OCI-LY3 (cell line): Measurements from ENCODE around the gene IRF6.

Experiments
- H2AFZ ChIP-seq: fragments of 200-600, 300-600 bp; shearing (Covaris generic); 2 replicates; pipeline ENCODE4 v1.6.0; 2014; ENCODE audit warnings: antibody characterized with exemption, low read depth, low read length
- H3K27ac ChIP-seq: fragments of 200-600, 300-600 bp; sonication (generic); 2 replicates; pipeline ENCODE4 v1.5.1; 2014; ENCODE audit warnings: mild to moderate bottlenecking, low read length, moderate library complexity, mixed read lengths
- H3K27me3 ChIP-seq: fragments of 200-600, 300-600 bp; sonication (generic); 2 replicates; pipeline ENCODE4 v1.6.1; 2014; ENCODE audit warnings: low read depth, low read length, mixed read lengths
- H3K36me3 ChIP-seq: fragments of 200-600, 300-600 bp; sonication (generic); replicated peaks from 2 replicates; pipeline ENCODE3; 2014; ENCODE audit warnings: low read depth, low read length, mixed read lengths
- H3K4me1 ChIP-seq: fragments of 300-600, 200-600 bp; sonication (generic); 2 replicates; pipeline ENCODE4 v1.6.1; 2014; ENCODE audit warnings: low read length, mixed read lengths
- H3K4me2 ChIP-seq: fragments of 200-600, 300-600 bp; sonication (generic); 2 replicates; pipeline ENCODE4 v1.6.1; 2014; ENCODE audit warnings: low read length, mixed read lengths
- H3K4me3 ChIP-seq: fragments of 300-600, 200-600 bp; sonication (generic); 2 replicates; pipeline ENCODE4 v1.5.1; 2014; ENCODE audit warnings: antibody characterized with exemption, mild to moderate bottlenecking, low read length, moderate library complexity
- H3K79me2 ChIP-seq: fragments of 300-600, 200-600 bp; shearing (Covaris generic); 2 replicates; pipeline ENCODE4 v1.6.1; 2014; ENCODE audit warnings: mild to moderate bottlenecking, low read length, mixed read lengths
- H3K9ac ChIP-seq: fragments of 300-600, 200-600 bp; shearing (Covaris generic); 2 replicates; pipeline ENCODE4 v1.6.0; 2014; ENCODE audit warnings: mild to moderate bottlenecking, low read length, moderate library complexity
- H3K9me3 ChIP-seq: fragments of 200-600, 300-600 bp; shearing (Covaris generic); 2 replicates; pipeline ENCODE4 v1.6.1; 2014; ENCODE audit warnings: low read length, mixed read lengths; ENCODE audit not compliant: insufficient read depth
- H4K20me1 ChIP-seq: fragments of 200-600, 300-600 bp; sonication (generic); 2 replicates; pipeline ENCODE4 v1.6.1; 2016; ENCODE audit warnings: low read length, mixed read lengths; ENCODE audit not compliant: insufficient read depth
- EZH2phosphoT487 ChIP-seq: fragments of 200-600 bp; shearing (Covaris generic); IDR thresholded peaks from 2 replicates; pipeline ENCODE4 v1.6.1; 2018; ENCODE audit warnings: antibody characterized with exemption, mixed run types, low read depth
- TF ChIP-seq, protein P1 (sequence below): fragments of 200-600, 300-600 bp; sonication (generic); IDR thresholded peaks from 2 replicates; pipeline ENCODE4 v1.5.1; 2014; ENCODE audit warnings: antibody characterized with exemption, low read length, low read depth

The IRF6 gene

DNA sequence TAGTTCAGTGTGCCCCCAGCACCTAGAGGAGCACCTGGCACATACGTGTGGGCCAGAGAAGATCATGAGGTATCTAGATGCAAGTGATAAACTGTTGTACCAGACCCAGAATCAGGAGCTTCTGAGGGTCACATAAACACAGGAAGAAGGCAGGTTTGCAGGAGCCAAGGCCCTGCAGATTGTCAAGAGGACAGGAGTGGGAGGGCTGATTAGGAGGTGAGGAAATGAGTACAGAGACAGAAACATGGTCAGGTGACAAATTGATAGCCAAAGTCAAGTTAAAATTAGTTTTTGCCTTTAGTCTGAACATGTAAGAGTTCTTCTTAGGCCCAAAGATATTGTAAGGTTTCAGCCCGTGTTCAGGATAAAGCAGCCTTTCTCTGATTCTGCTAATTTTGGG lies 64.1 kb downstream of the IRF6 start:
- Histone ChIP-seq H2AFZ (no peak overlapping the region), H3K9ac (no peak overlapping the region), H3K36me3 (no peaks in the 10 kb centered on the region), H3K4me1 (peaks cover 13% of the 10 kb centered on the region), H3K4me2 (no peak overlapping the region), H3K79me2 (no peaks in the 10 kb centered on the region), H4K20me1 (no peaks in the 10 kb centered on the region), H3K9me3 (no peaks in the 10 kb centered on the region), H3K4me3 (no peak overlapping the region), H3K27ac (no peak overlapping the region), H3K27me3 (peaks cover 8% of the 10 kb centered on the region)
- TF ChIP-seq, protein P1, sequence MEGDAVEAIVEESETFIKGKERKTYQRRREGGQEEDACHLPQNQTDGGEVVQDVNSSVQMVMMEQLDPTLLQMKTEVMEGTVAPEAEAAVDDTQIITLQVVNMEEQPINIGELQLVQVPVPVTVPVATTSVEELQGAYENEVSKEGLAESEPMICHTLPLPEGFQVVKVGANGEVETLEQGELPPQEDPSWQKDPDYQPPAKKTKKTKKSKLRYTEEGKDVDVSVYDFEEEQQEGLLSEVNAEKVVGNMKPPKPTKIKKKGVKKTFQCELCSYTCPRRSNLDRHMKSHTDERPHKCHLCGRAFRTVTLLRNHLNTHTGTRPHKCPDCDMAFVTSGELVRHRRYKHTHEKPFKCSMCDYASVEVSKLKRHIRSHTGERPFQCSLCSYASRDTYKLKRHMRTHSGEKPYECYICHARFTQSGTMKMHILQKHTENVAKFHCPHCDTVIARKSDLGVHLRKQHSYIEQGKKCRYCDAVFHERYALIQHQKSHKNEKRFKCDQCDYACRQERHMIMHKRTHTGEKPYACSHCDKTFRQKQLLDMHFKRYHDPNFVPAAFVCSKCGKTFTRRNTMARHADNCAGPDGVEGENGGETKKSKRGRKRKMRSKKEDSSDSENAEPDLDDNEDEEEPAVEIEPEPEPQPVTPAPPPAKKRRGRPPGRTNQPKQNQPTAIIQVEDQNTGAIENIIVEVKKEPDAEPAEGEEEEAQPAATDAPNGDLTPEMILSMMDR, result no peak
- TF ChIP-seq EZH2phosphoT487, result no peak

- TF ChIP-seq, protein P1, result no peak
- TF ChIP-seq EZH2phosphoT487, result no peak
- H3K36me3 ChIP-seq, result no peaks in the 10 kb centered on the region
- H3K27ac ChIP-seq, result no peak overlapping the region
- H3K79me2 ChIP-seq, result no peaks in the 10 kb centered on the region
- H2AFZ ChIP-seq, result no peak overlapping the region
- no peak overlapping the region for H3K4me2 ChIP-seq
- no peak overlapping the region for H3K4me3 ChIP-seq
- H3K27me3 ChIP-seq, result peaks cover 2% of the 10 kb centered on the region
- no peaks in the 10 kb centered on the region for H3K9me3 ChIP-seq
- H3K4me1 ChIP-seq, result peaks cover 16% of the 10 kb centered on the region
- H4K20me1 ChIP-seq, result no peaks in the 10 kb centered on the region
- no peak overlapping the region for H3K9ac ChIP-seq
These were observed 64.7 kb downstream of the IRF6 start for GRCh38 chr1:209741193-209741592.

- Histone ChIP-seq H3K79me2 (no peaks in the 10 kb centered on the region), H3K36me3 (no peaks in the 10 kb centered on the region), H3K9ac (no peak overlapping the region), H4K20me1 (no peaks in the 10 kb centered on the region), H3K9me3 (no peaks in the 10 kb centered on the region), H3K4me3 (no peak overlapping the region), H2AFZ (no peak overlapping the region), H3K4me1 (peaks cover 32% of the 10 kb centered on the region), H3K27ac (no peak overlapping the region), H3K4me2 (no peak overlapping the region), H3K27me3 (no peaks in the 10 kb centered on the region)
- TF ChIP-seq, protein P1, result no peak
- TF ChIP-seq EZH2phosphoT487, result no peak
These were observed 67.7 kb downstream of the IRF6 start for GRCh38 chr1:209738270-209738669.

DNA sequence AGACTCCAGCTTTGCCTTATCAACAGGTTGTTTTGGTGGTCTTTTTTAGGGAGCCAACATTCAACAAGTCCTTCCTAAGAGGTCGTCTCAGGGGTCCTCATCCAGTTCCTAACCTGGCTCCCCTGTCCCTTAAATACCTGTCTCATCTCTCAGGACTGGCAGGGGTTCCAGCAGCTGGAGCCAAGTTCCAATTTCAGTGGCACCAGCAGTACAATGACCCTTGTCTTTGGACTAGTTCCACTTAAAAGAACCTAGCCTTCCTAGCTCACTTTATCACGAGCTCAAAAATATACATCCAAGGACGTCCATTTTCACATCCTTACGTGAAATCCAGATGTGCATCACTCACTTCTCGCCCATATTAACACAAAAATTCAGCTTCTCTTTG lies 68.8 kb downstream of the IRF6 start:
- Histone ChIP-seq H3K4me1 (peaks cover 29% of the 10 kb centered on the region), H3K79me2 (no peaks in the 10 kb centered on the region), H2AFZ (no peak overlapping the region), H4K20me1 (no peaks in the 10 kb centered on the region), H3K9ac (no peak overlapping the region), H3K4me3 (no peak overlapping the region), H3K36me3 (no peaks in the 10 kb centered on the region), H3K4me2 (no peak overlapping the region), H3K27me3 (no peaks in the 10 kb centered on the region), H3K27ac (no peak overlapping the region), H3K9me3 (no peaks in the 10 kb centered on the region)
- TF ChIP-seq, protein P1, result no peak
- TF ChIP-seq EZH2phosphoT487, result no peak
